ENCODE measurements around the gene DLX3. TPM values are rescaled to one million over a fixed set of nuclear protein-coding genes. Genes with fewer than 3 reads are reported as not detected.
A peak's percentile ranks its signal among the peaks of the same experiment; 100 is the strongest.

DLX3 gene
- polyA plus RNA-seq, 2 donors, result 2.9 to 3.0 TPM

DNA sequence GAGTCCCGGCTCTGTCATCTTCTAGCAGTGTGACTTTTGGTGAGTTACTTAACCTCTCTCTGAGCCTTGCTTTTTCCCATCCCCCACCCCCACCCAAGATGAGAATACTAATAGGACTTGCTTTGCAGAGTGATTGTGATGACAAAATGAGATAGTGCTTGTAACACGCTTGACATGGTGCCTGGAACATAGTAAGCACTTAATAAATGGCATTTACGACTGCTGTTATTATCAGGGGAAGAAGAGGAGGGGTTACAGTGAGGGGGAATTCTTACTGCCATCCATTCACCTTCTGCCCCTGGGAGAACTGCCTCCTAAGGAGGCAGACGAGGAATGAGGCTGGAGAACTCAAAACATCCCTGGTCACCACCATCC lies 18.2 kb downstream of the DLX3 start:
- Histone ChIP-seq H3K36me3 (ENCODE audit: control insufficient read depth in 2 of 2, insufficient read depth in 2 of 2, low read length in 1 of 2) (no peaks in the 10 kb centered on the region), H3K27me3 (ENCODE audit: control insufficient read depth in 1 of 2, insufficient read depth in 2 of 2, low read length in 2 of 2) (peaks cover 0 to 12% of the 10 kb centered on the region in 2 donors), H3K4me3 (ENCODE audit: low read depth in 1 of 2, low read length in 2 of 2) (no peak overlapping the region), H3K4me1 (ENCODE audit: control insufficient read depth in 2 of 2, insufficient read depth in 2 of 2, low read length in 1 of 2) (peaks cover 0 to 9% of the 10 kb centered on the region in 2 donors), H3K9me3 (ENCODE audit: control insufficient read depth in 2 of 2, insufficient read depth in 1 of 2, low read depth in 1 of 2, low read length in 1 of 2) (peaks cover 0 to 2% of the 10 kb centered on the region in 2 donors), H3K27ac (ENCODE audit: low read depth in 2 of 2, low read length in 1 of 2) (no peak overlapping the region)
- WGBS, 2 donors, result 67 to 69% methylated on average over 4 of the region's 4 CpGs

DNA sequence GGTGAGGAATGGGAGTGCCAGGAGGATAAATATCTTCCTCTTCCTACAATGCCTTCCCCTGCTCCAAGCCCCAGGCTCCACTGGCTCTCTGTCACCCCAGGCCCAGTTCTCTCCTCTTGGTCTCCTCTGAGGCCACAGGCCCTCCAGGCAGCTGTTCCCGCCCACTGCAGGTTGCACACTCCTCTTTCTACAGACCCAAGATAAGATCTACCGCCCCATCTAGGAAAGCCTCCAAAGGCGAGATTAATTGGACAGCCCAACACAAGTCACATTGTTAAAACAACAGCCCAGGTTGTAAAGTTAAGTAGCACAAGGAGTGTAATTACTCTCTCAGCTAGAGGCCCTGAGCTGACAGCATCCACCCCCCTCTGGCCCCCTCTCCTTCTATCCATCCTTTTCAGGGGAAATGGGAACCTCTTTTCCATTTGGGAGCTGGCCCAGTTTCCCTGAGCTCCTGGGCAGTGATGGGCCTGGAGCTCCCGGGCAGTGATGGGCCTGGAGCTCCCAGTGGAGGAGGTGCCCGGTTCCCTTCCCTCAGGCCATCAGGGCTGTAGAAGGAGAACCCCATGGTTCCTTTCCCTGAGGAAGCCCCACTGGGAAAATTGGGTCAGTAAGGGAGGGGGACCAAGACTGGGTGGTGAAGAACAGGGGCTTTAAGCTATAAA lies 18.7 kb downstream of the DLX3 start:
- 50 to 67% methylated on average over 5 of the region's 5 CpGs for whole genome bisulfite sequencing, 2 donors
- H3K27ac ChIP-seq (ENCODE audit: low read depth in 2 of 2, low read length in 1 of 2), result no peak overlapping the region
- H3K9me3 ChIP-seq (ENCODE audit: control insufficient read depth in 2 of 2, insufficient read depth in 1 of 2, low read depth in 1 of 2, low read length in 1 of 2), result peaks cover 0 to 2% of the 10 kb centered on the region in 2 donors
- no peaks in the 10 kb centered on the region for H3K36me3 ChIP-seq (ENCODE audit: control insufficient read depth in 2 of 2, insufficient read depth in 2 of 2, low read length in 1 of 2)
- no peak overlapping the region for H3K4me3 ChIP-seq (ENCODE audit: low read depth in 1 of 2, low read length in 2 of 2)
- H3K27me3 ChIP-seq (ENCODE audit: control insufficient read depth in 1 of 2, insufficient read depth in 2 of 2, low read length in 2 of 2), result peaks cover 0 to 15% of the 10 kb centered on the region in 2 donors
- H3K4me1 ChIP-seq (ENCODE audit: control insufficient read depth in 2 of 2, insufficient read depth in 2 of 2, low read length in 1 of 2), result peaks cover 0 to 9% of the 10 kb centered on the region in 2 donors

DNA sequence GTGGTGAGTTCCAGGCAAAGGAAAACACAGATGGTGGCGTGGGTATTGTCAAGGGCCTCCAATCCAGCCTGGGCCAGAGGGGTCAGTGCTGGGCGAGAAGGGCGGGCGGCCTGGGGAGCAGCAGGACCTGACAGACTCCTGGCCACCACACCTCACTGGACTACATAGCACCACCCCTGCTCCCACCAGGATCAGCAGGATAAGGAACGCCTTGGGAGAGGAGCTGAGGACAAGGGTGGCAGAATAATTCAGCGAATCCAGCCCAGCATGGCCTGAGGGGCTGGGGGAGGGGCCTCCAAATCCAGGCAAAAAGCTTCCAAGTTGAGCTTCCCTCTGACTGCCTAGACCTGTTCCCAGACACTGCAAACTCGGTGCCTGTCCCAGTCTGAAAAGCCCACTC lies 19.5 kb downstream of the DLX3 start:
- Histone ChIP-seq H3K27me3 (ENCODE audit: control insufficient read depth in 1 of 2, insufficient read depth in 2 of 2, low read length in 2 of 2) (peaks cover 0 to 15% of the 10 kb centered on the region in 2 donors), H3K4me1 (ENCODE audit: control insufficient read depth in 2 of 2, insufficient read depth in 2 of 2, low read length in 1 of 2) (peaks cover 0 to 8% of the 10 kb centered on the region in 2 donors)

DNA sequence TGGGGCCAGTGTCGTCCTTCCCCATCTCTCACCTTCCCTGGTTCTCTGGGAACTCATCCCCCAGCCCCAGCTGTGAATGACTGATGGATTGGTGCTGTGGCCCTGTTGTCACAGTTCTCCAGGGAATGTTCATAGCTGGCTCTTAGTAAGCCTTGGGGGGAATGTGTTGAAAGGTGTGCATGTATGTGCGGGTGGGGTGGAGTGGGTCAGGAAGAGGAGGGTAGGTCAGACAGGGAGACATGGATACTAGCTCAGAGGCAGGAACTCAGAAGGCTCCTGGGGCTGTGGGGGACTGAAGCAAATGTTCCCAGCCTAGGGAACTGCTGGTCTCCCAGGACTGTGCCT lies 21.8 kb downstream of the DLX3 start:
- peaks cover 0 to 10% of the 10 kb centered on the region in 2 donors for H3K4me1 ChIP-seq (ENCODE audit: control insufficient read depth in 2 of 2, insufficient read depth in 2 of 2, low read length in 1 of 2)
- 34 to 47% methylated on average over 2 of the region's 2 CpGs for WGBS, 2 donors

More for the DNA sequence above, 19.5 kb downstream of the DLX3 start:
- Histone ChIP-seq H3K36me3 (ENCODE audit: control insufficient read depth in 2 of 2, insufficient read depth in 2 of 2, low read length in 1 of 2) (no peaks in the 10 kb centered on the region), H3K27ac (ENCODE audit: low read depth in 2 of 2, low read length in 1 of 2) (no peak overlapping the region), H3K9me3 (ENCODE audit: control insufficient read depth in 2 of 2, insufficient read depth in 1 of 2, low read depth in 1 of 2, low read length in 1 of 2) (peaks cover 0 to 2% of the 10 kb centered on the region in 2 donors), H3K4me3 (ENCODE audit: low read depth in 1 of 2, low read length in 2 of 2) (no peak overlapping the region)
- WGBS, 2 donors, result 65 to 81% methylated on average over 7 of the region's 7 CpGs

DNA sequence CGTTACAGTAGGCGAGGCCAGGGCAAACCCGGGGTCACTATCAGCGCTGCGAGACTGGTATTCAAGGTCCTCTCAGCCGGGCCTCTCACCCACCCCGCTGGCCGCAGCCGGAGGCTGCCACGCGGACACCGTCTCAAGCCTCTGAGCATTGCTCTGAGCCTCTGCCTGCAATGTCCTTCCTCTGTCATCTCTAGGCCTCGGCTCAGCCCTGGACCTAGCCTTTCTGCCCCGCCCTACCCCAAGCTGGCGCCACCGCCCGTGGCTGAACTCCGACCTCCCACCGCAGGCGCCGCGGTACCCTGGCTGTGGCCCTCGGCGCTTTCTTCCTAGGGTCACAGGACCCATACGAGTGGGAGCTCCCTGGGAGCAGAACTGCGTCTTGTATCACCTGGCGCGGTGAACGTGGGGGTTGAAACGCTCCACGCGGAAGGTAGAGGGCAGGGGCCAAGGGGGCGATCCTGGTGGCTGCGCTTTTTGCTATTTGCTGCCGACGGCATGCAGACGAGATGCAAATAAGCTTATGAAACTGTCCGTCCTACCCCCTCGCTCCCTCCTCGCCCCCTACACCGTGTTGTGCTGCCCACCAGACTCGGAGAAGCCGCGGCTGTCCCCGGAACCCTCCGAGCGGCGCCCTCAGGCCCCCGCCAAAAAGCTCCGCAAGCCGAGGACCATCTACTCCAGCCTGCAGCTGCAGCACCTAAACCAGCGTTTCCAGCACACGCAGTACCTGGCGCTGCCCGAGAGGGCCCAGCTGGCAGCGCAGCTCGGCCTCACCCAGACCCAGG lies 22.3 kb downstream of the DLX3 start:
- Histone ChIP-seq H3K27ac (ENCODE audit: low read depth in 2 of 2, low read length in 1 of 2) (no peak overlapping the region), H3K4me3 (ENCODE audit: low read depth in 1 of 2, low read length in 2 of 2) (peak overlapping the region in 1 of 2 donors; percentile 2), H3K27me3 (ENCODE audit: control insufficient read depth in 1 of 2, insufficient read depth in 2 of 2, low read length in 2 of 2) (peaks cover 0 to 15% of the 10 kb centered on the region in 2 donors), H3K4me1 (ENCODE audit: control insufficient read depth in 2 of 2, insufficient read depth in 2 of 2, low read length in 1 of 2) (peaks cover 0 to 10% of the 10 kb centered on the region in 2 donors), H3K36me3 (ENCODE audit: control insufficient read depth in 2 of 2, insufficient read depth in 2 of 2, low read length in 1 of 2) (no peaks in the 10 kb centered on the region), H3K9me3 (ENCODE audit: control insufficient read depth in 2 of 2, insufficient read depth in 1 of 2, low read depth in 1 of 2, low read length in 1 of 2) (peaks cover 0 to 2% of the 10 kb centered on the region in 2 donors)
- 29 to 41% methylated on average over 57 of the region's 57 CpGs for WGBS, 2 donors

More for the DNA sequence above, 21.8 kb downstream of the DLX3 start:
- peaks cover 0 to 15% of the 10 kb centered on the region in 2 donors for H3K27me3 ChIP-seq (ENCODE audit: control insufficient read depth in 1 of 2, insufficient read depth in 2 of 2, low read length in 2 of 2)
- H3K27ac ChIP-seq (ENCODE audit: low read depth in 2 of 2, low read length in 1 of 2), result no peak overlapping the region
- no peaks in the 10 kb centered on the region for H3K36me3 ChIP-seq (ENCODE audit: control insufficient read depth in 2 of 2, insufficient read depth in 2 of 2, low read length in 1 of 2)
- no peak overlapping the region for H3K4me3 ChIP-seq (ENCODE audit: low read depth in 1 of 2, low read length in 2 of 2)
- H3K9me3 ChIP-seq (ENCODE audit: control insufficient read depth in 2 of 2, insufficient read depth in 1 of 2, low read depth in 1 of 2, low read length in 1 of 2), result peaks cover 0 to 2% of the 10 kb centered on the region in 2 donors

DNA sequence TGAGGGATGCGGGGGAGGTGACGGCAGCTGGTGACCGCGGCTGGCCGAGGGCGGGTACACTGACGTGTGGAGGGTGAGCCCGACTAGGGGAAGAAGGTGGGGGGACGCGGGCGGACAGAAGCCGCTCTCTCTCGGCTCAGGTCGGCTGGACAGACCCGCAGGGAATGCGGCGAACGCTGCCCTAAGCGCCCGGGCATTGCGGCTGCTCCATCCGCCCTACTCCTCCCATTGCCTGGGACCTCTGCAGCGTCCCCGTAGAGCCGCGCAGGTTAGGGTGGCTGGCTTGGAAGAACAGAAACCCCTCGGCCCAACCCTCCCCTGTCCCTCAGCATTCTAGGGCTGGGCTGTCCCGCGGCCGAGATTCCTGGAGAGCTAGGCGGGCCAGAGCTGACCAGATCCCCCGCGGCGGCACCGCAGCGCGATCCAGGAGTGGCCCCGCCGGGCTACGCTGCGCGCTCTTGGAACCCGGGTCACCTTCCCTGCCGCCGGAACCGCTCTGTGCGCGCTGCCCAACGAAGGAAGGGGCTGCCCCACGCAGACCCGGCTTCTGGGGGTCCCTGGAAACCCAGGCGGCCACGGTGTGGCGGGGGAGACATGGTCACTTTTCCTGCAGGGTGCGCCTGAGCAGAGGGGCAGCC lies 23.1 kb downstream of the DLX3 start:
- Histone ChIP-seq H3K9me3 (ENCODE audit: control insufficient read depth in 2 of 2, insufficient read depth in 1 of 2, low read depth in 1 of 2, low read length in 1 of 2) (peaks cover 0 to 2% of the 10 kb centered on the region in 2 donors), H3K27me3 (ENCODE audit: control insufficient read depth in 1 of 2, insufficient read depth in 2 of 2, low read length in 2 of 2) (peaks cover 0 to 15% of the 10 kb centered on the region in 2 donors), H3K4me1 (ENCODE audit: control insufficient read depth in 2 of 2, insufficient read depth in 2 of 2, low read length in 1 of 2) (peaks cover 0 to 10% of the 10 kb centered on the region in 2 donors), H3K36me3 (ENCODE audit: control insufficient read depth in 2 of 2, insufficient read depth in 2 of 2, low read length in 1 of 2) (no peaks in the 10 kb centered on the region), H3K4me3 (ENCODE audit: low read depth in 1 of 2, low read length in 2 of 2) (peak overlapping the region; percentile 0 to 2), H3K27ac (ENCODE audit: low read depth in 2 of 2, low read length in 1 of 2) (no peak overlapping the region)
- WGBS, 2 donors, result 3% methylated on average over 38 to 55 of the region's 55 CpGs

DNA sequence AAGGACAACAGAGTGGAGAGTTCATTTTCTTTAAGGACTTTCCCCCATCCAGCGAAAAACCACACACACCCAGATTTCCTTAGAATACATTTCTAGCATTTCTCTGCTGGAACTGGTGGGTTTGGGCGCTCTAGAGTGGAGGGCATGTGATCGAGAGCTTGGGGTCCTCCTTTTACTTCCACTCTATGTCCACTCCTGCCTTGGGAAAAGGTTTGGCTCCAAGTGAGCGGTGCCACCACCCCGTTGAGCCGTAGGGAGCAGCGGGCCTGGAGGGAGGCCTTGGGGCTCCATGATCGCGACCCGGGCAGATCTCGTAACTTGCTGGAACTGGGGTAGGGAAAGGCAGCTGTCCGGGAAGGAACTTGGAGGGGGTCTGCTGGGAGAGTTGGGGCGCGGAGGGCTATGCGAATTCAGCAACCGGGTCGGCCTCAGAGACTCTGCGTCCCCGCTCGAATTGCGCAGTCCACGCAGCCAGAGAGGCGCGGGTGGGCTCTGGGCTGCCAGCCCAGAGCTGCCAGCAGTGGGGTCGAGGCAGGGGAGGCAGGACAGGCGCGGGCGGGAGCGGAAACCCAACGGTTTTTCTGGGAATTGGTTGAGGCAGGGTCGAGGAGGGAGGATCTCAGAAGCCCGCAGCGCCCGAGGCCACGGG lies 23.7 kb downstream of the DLX3 start:
- H3K27ac ChIP-seq (ENCODE audit: low read depth in 2 of 2, low read length in 1 of 2), result no peak overlapping the region
- peaks cover 0 to 15% of the 10 kb centered on the region in 2 donors for H3K27me3 ChIP-seq (ENCODE audit: control insufficient read depth in 1 of 2, insufficient read depth in 2 of 2, low read length in 2 of 2)
- 20% methylated on average over 33 to 35 of the region's 35 CpGs for WGBS, 2 donors
- no peaks in the 10 kb centered on the region for H3K36me3 ChIP-seq (ENCODE audit: control insufficient read depth in 2 of 2, insufficient read depth in 2 of 2, low read length in 1 of 2)
- peaks cover 0 to 2% of the 10 kb centered on the region in 2 donors for H3K9me3 ChIP-seq (ENCODE audit: control insufficient read depth in 2 of 2, insufficient read depth in 1 of 2, low read depth in 1 of 2, low read length in 1 of 2)
- peaks cover 0 to 10% of the 10 kb centered on the region in 2 donors for H3K4me1 ChIP-seq (ENCODE audit: control insufficient read depth in 2 of 2, insufficient read depth in 2 of 2, low read length in 1 of 2)
- H3K4me3 ChIP-seq (ENCODE audit: low read depth in 1 of 2, low read length in 2 of 2), result no peak overlapping the region

DNA sequence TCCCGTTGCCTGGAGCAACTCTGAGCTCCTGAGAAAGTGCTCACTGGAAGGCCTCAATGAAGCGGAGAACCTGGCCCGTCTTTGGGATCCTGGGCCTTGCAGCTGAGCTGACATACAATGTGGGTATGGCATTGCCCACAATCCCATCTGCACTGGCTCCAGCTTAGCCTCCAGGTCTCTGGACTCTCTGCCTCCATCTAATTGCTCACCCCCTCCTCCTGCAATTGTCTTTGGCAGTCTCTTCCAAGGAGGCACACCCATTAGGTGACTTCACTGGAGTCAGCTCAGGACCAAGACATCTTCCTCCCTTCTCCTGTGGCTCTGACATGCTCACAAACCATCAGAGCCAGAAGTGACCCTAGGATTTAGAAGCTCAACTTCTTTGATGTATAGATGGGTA lies 24.5 kb downstream of the DLX3 start:
- Histone ChIP-seq H3K4me3 (ENCODE audit: low read depth in 1 of 2, low read length in 2 of 2) (no peak overlapping the region), H3K27me3 (ENCODE audit: control insufficient read depth in 1 of 2, insufficient read depth in 2 of 2, low read length in 2 of 2) (peaks cover 0 to 20% of the 10 kb centered on the region in 2 donors), H3K9me3 (ENCODE audit: control insufficient read depth in 2 of 2, insufficient read depth in 1 of 2, low read depth in 1 of 2, low read length in 1 of 2) (peaks cover 0 to 2% of the 10 kb centered on the region in 2 donors), H3K36me3 (ENCODE audit: control insufficient read depth in 2 of 2, insufficient read depth in 2 of 2, low read length in 1 of 2) (no peaks in the 10 kb centered on the region), H3K27ac (ENCODE audit: low read depth in 2 of 2, low read length in 1 of 2) (no peak overlapping the region), H3K4me1 (ENCODE audit: control insufficient read depth in 2 of 2, insufficient read depth in 2 of 2, low read length in 1 of 2) (peaks cover 0 to 5% of the 10 kb centered on the region in 2 donors)
- WGBS, 2 donors, result 79 to 86% methylated on average over 3 of the region's 3 CpGs

DNA sequence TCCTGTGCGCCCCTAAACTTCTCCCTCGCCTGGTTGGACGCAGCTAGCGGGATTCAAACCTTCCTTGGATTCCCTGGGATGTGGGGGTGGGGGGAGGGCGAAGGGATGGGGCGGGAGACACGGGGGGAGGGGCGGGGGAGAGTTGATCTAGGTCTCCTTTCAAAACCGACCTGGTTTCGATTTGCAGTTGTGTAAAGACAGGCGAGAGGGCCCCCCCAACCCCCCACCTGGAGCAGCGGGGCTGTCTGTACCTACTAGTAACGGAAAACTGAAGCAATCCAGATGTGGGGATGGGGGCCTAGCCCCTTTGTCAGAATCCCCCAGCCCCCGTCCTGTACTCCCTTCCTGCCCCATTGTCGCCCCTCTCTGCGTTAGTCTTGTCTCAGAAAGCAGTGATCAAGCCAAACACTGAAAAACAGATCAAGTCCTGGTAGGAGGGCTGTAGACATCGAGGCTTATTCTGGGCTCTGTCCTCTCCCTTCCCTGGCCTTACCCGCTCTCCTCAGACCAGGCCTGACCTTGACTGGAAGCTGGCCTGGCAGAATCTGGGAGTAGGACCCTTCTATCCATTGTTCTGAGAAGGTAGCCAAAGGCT lies 25.1 kb downstream of the DLX3 start:
- WGBS, 2 donors, result 22 to 23% methylated on average over 18 of the region's 18 CpGs
- no peak overlapping the region for H3K27ac ChIP-seq (ENCODE audit: low read depth in 2 of 2, low read length in 1 of 2)

More for the DNA sequence above, 25.1 kb downstream of the DLX3 start:
- peaks cover 0 to 24% of the 10 kb centered on the region in 2 donors for H3K27me3 ChIP-seq (ENCODE audit: control insufficient read depth in 1 of 2, insufficient read depth in 2 of 2, low read length in 2 of 2)
- no peaks in the 10 kb centered on the region for H3K36me3 ChIP-seq (ENCODE audit: control insufficient read depth in 2 of 2, insufficient read depth in 2 of 2, low read length in 1 of 2)
- peaks cover 0 to 2% of the 10 kb centered on the region in 2 donors for H3K9me3 ChIP-seq (ENCODE audit: control insufficient read depth in 2 of 2, insufficient read depth in 1 of 2, low read depth in 1 of 2, low read length in 1 of 2)
- H3K4me1 ChIP-seq (ENCODE audit: control insufficient read depth in 2 of 2, insufficient read depth in 2 of 2, low read length in 1 of 2), result peaks cover 3% of the 10 kb centered on the region in 2 donors
- H3K4me3 ChIP-seq (ENCODE audit: low read depth in 1 of 2, low read length in 2 of 2), result peak overlapping the region in 1 of 2 donors; percentile 49

Measured in esophagus (tissue), 2 donors.